HG03280 (cell line): ENCODE data around the gene SPEN.
A peak's percentile ranks its signal among the peaks of the same experiment; 100 is the strongest.
"Not testable (repeated sequence)": the region's sequence is repeated elsewhere in the genome, so short reads cannot be mapped to it uniquely, and the experiment has no call there.

Experiments
- ATAC-seq: cut with Tn5 transposase; IDR thresholded peaks from one replicate; pipeline ENCODE4 v1.9.1; 2021; ENCODE audit warnings: mild to moderate bottlenecking, moderate library complexity; ENCODE audit not compliant: unreplicated experiment

Gene SPEN

GRCh38 chr1:15974855-15975254, 127.3 kb downstream of the SPEN start:
- peak; percentile 33 for ATAC-seq

GRCh38 chr1:15975358-15975804, 127.9 kb downstream of the SPEN start:
- ATAC-seq, result peak; percentile 54

GRCh38 chr1:15975805-15976680, 128.5 kb downstream of the SPEN start, which contains the start of gene ZBTB17:
ZBTB17 (minus strand) TSS chr1:15976101; CDS start chr1:15948495, 27,606 bp downstream.
- ATAC-seq, result peak; percentile 71

- not testable (repeated sequence) for ATAC-seq
Observed at GRCh38 chr1:15977947-15978346, 130.4 kb downstream of the SPEN start.

GRCh38 chr1:15981679-15982078, 134.2 kb downstream of the SPEN start:
- ATAC-seq, result no peak

GRCh38 chr1:15983275-15983674, 135.8 kb downstream of the SPEN start:
- no peak for ATAC-seq

- no peak for ATAC-seq
Observed at GRCh38 chr1:15985611-15986297, 138.2 kb downstream of the SPEN start.

- no peak for ATAC-seq
Observed at GRCh38 chr1:15988856-15989736, 141.6 kb downstream of the SPEN start.

- no peak for ATAC-seq
Observed at GRCh38 chr1:15989776-15990175, 142.3 kb downstream of the SPEN start.
